Measurements from ENCODE around the gene NPAS2. TPM values are rescaled to one million over a fixed set of nuclear protein-coding genes. Genes with fewer than 3 reads are reported as not detected.

NPAS2 gene
- total RNA-seq, 2 donors from 2014 or later, result 29.2 to 50.8 TPM

- H3K36me3 ChIP-seq, result no peaks in the 10 kb centered on the region
- H3K27me3 ChIP-seq (replicated peaks; ENCODE audit: insufficient read depth), result no peaks in the 10 kb centered on the region
- DNase-seq (ENCODE audit: low spot score), result no peak
- no peak overlapping the region for H3K4me3 ChIP-seq
- no peaks in the 10 kb centered on the region for H3K9me3 ChIP-seq
- H3K27ac ChIP-seq, result no peak overlapping the region
- ATAC-seq (ENCODE audit: insufficient number of reproducible peaks, low FRiP score, low read depth), result no peak
- peaks cover 10 to 17% of the 10 kb centered on the region in 2 donors for H3K4me1 ChIP-seq (ENCODE audit: control insufficient read depth in 1 of 2, low read depth in 2 of 2)
- TF ChIP-seq CTCF (IDR thresholded peaks at IDR 0.05), result no peak
Measured at GRCh38 chr2:100789361-100789760, 30.6 kb upstream of the NPAS2 start.

GRCh38 chr2:100791294-100791935 is 28.5 kb upstream of the NPAS2 start:
- no peak for DNase-seq (ENCODE audit: low spot score)
- TF ChIP-seq CTCF (IDR thresholded peaks at IDR 0.05), result no peak

GRCh38 chr2:100791936-100792308 is 28.0 kb upstream of the NPAS2 start:
- H3K4me1 ChIP-seq (ENCODE audit: control insufficient read depth in 1 of 2, low read depth in 2 of 2), result peaks cover under 1 to 3% of the 10 kb centered on the region in 2 donors
- H3K27me3 ChIP-seq (replicated peaks; ENCODE audit: insufficient read depth), result no peaks in the 10 kb centered on the region
- no peak overlapping the region for H3K27ac ChIP-seq
- H3K9me3 ChIP-seq, result no peaks in the 10 kb centered on the region
- H3K4me3 ChIP-seq, result no peak overlapping the region
- TF ChIP-seq CTCF (IDR thresholded peaks at IDR 0.05), result no peak
- ATAC-seq (ENCODE audit: insufficient number of reproducible peaks, low FRiP score, low read depth), result no peak
- DNase-seq (ENCODE audit: low spot score), result no peak
- H3K36me3 ChIP-seq, result no peaks in the 10 kb centered on the region

More at GRCh38 chr2:100791294-100791935, 28.5 kb upstream of the NPAS2 start:
- no peaks in the 10 kb centered on the region for H3K9me3 ChIP-seq
- no peaks in the 10 kb centered on the region for H3K27me3 ChIP-seq (replicated peaks; ENCODE audit: insufficient read depth)
- H3K4me1 ChIP-seq (ENCODE audit: control insufficient read depth in 1 of 2, low read depth in 2 of 2), result peaks cover 6 to 8% of the 10 kb centered on the region in 2 donors
- no peak overlapping the region for H3K4me3 ChIP-seq
- H3K27ac ChIP-seq, result no peak overlapping the region
- no peaks in the 10 kb centered on the region for H3K36me3 ChIP-seq
- ATAC-seq (ENCODE audit: insufficient number of reproducible peaks, low FRiP score, low read depth), result no peak

- H3K27ac ChIP-seq, result no peak overlapping the region
- TF ChIP-seq CTCF (IDR thresholded peaks at IDR 0.05), result no peak
- H3K9me3 ChIP-seq, result no peaks in the 10 kb centered on the region
- no peak for ATAC-seq (ENCODE audit: insufficient number of reproducible peaks, low FRiP score, low read depth)
- DNase-seq (ENCODE audit: low spot score), result no peak
- H3K27me3 ChIP-seq (replicated peaks; ENCODE audit: insufficient read depth), result no peaks in the 10 kb centered on the region
- H3K4me3 ChIP-seq, result no peak overlapping the region
- no peaks in the 10 kb centered on the region for H3K36me3 ChIP-seq
- H3K4me1 ChIP-seq (ENCODE audit: control insufficient read depth in 1 of 2, low read depth in 2 of 2), result no peaks in the 10 kb centered on the region
Measured at GRCh38 chr2:100793220-100793619, 26.7 kb upstream of the NPAS2 start.

GRCh38 chr2:100793982-100794381 is 26.0 kb upstream of the NPAS2 start:
- no peaks in the 10 kb centered on the region for H3K36me3 ChIP-seq
- ATAC-seq (ENCODE audit: insufficient number of reproducible peaks, low FRiP score, low read depth), result no peak
- no peak for TF ChIP-seq CTCF (IDR thresholded peaks at IDR 0.05)

More at GRCh38 chr2:100793982-100794381, 26.0 kb upstream of the NPAS2 start:
- H3K4me3 ChIP-seq, result no peak overlapping the region
- H3K27ac ChIP-seq, result no peak overlapping the region
- H3K9me3 ChIP-seq, result no peaks in the 10 kb centered on the region
- no peaks in the 10 kb centered on the region for H3K4me1 ChIP-seq (ENCODE audit: control insufficient read depth in 1 of 2, low read depth in 2 of 2)
- H3K27me3 ChIP-seq (replicated peaks; ENCODE audit: insufficient read depth), result no peaks in the 10 kb centered on the region
- no peak for DNase-seq (ENCODE audit: low spot score)
